ENCODE measurements around the gene ASRGL1. TPM values are rescaled to one million over a fixed set of nuclear protein-coding genes. Genes with fewer than 3 reads are reported as not detected.
"Not testable (repeated sequence)": the region's sequence is repeated elsewhere in the genome, so short reads cannot be mapped to it uniquely, and the experiment has no call there.

Gene ASRGL1
- total RNA-seq, 2 experiments from 2014 or later, result 11.5 to 12.4 TPM

GRCh38 chr11:62327541-62327940 is 9.7 kb upstream of the ASRGL1 start:
- H3K36me3 Mint-ChIP-seq (ENCODE audit: low read depth); DNase-seq; H3K4me1 Mint-ChIP-seq (ENCODE audit: low read depth); H3K4me3 Mint-ChIP-seq; H3K9me3 Mint-ChIP-seq (ENCODE audit: insufficient read depth); POLR2A ChIA-PET; H3K27ac Mint-ChIP-seq; ATAC-seq: not testable (repeated sequence)
- CTCF ChIA-PET, result interaction anchor here (1.0 kb wide), 1 partner anchor 85 kb away, joined by 3 read pairs; no protein-coding TSS in a partner anchor
- H3K27me3 Mint-ChIP-seq (ENCODE audit: low read depth), result peaks cover 15% of the 10 kb centered on the region

DNA sequence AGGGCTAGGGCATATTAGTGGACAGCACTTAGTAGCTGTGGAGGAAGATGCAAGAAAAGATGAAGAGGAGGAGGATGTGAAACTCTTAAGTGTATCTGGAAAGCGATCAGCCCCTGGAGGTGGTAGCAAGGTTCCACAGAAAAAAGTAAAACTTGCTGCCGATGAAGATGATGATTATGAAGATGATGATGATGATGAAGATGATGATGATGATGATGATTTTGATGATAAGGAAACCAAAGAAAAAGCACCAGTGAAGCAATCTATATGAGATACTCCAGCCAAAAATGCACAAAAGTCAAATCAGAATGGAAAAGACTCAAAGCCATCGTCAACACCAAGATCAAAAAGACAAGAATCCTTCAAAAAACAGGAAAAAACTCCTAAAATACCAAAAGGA is 6.0 kb upstream of the ASRGL1 start:
- H3K4me3 Mint-ChIP-seq; ATAC-seq; CTCF ChIA-PET; H3K27ac Mint-ChIP-seq; H3K9me3 Mint-ChIP-seq (ENCODE audit: insufficient read depth); POLR2A ChIA-PET; H3K4me1 Mint-ChIP-seq (ENCODE audit: low read depth); H3K36me3 Mint-ChIP-seq (ENCODE audit: low read depth); DNase-seq: not testable (repeated sequence)
- H3K27me3 Mint-ChIP-seq (ENCODE audit: low read depth), result peaks cover 26% of the 10 kb centered on the region

- Mint-ChIP-seq H3K36me3 (ENCODE audit: low read depth) (no peaks in the 10 kb centered on the region), H3K4me1 (ENCODE audit: low read depth) (peaks cover 12% of the 10 kb centered on the region), H3K4me3 (no peak overlapping the region), H3K27ac (no peak overlapping the region), H3K27me3 (ENCODE audit: low read depth) (peaks cover 32% of the 10 kb centered on the region), H3K9me3 (ENCODE audit: insufficient read depth) (no peaks in the 10 kb centered on the region)
- ChIA-PET POLR2A (no interaction called here), CTCF (interaction anchor here (1.4 kb wide), 1 partner anchor 23 kb away, joined by 3 read pairs; no protein-coding TSS in a partner anchor)
- DNase-seq, result no peak
- no peak for ATAC-seq
These were observed 3.5 kb upstream of the ASRGL1 start for GRCh38 chr11:62333768-62334167.

DNA sequence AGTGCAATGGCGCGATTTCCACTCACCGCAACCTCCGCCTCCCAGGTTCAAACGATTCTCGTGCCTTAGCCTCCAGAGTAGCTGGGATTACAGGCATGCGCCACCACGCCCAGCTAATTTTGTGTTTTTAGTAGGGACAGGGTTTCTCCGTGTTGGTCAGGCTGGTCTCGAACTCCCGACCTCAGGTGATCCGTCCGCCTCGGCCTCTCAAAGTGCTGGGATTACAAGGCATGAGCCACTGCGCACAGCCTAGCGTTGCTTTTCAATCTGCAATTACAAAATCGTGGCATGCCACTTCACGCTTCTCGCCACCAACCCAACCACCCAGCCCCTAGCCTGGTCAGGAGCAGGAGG is 322 bp upstream of the ASRGL1 start:
- Mint-ChIP-seq H3K27ac (peak overlapping the region; percentile 65), H3K27me3 (ENCODE audit: low read depth) (peaks cover 19% of the 10 kb centered on the region), H3K4me1 (ENCODE audit: low read depth) (peaks cover 12% of the 10 kb centered on the region), H3K4me3 (peak overlapping the region; percentile 84)
- not testable (repeated sequence) for H3K9me3 Mint-ChIP-seq (ENCODE audit: insufficient read depth); ATAC-seq; H3K36me3 Mint-ChIP-seq (ENCODE audit: low read depth); DNase-seq
- ChIA-PET CTCF (interaction anchor here (0.9 to 4.6 kb wide), 5 partner anchors 14 to 229 kb away, joined by 3 to 50 read pairs (median 4); no protein-coding TSS in a partner anchor), POLR2A (interaction anchor here (0.8 kb wide), 1 partner anchor 34 kb away, joined by 3 read pairs; no protein-coding TSS in a partner anchor)

DNA sequence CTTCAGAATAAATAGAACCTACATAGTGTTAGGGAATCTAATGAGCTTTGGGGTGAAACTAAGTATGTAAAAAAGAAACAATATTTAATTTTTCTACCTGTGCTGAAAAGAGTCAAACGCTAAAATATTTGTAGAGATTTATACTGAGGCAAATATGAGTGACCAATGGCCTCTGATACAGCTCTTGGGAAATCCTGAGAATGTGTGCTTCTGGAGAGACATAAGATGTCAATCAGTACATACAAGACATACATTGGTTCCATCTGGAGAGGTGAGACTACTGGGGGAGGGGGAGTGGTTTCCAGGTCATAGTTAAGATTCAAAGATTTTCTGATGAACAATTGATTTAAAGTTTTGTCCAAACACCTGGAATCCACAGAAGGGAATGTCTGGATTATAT is 970 bp downstream of the ASRGL1 start:
- no peaks in the 10 kb centered on the region for H3K36me3 Mint-ChIP-seq (ENCODE audit: low read depth)
- CTCF ChIA-PET, result interaction anchor here (0.8 to 4.6 kb wide), 11 partner anchors 9 to 468 kb away, joined by 3 to 50 read pairs (median 3); no protein-coding TSS in a partner anchor

GRCh38 chr11:62340269-62340901 is 3.1 kb downstream of the ASRGL1 start:
- H3K27me3 Mint-ChIP-seq (ENCODE audit: low read depth), result peaks cover 13% of the 10 kb centered on the region
- DNase-seq, result peak; percentile 72
- POLR2A ChIA-PET, result no interaction called here

More for the DNA sequence above, 970 bp downstream of the ASRGL1 start:
- H3K27ac Mint-ChIP-seq, result no peak overlapping the region
- H3K27me3 Mint-ChIP-seq (ENCODE audit: low read depth), result peaks cover 19% of the 10 kb centered on the region
- no peak for ATAC-seq
- no peak for DNase-seq
- H3K4me3 Mint-ChIP-seq, result peak overlapping the region; percentile 84
- POLR2A ChIA-PET, result interaction anchor here (0.7 kb wide), 1 partner anchor 34 kb away, joined by 3 read pairs; no protein-coding TSS in a partner anchor
- H3K4me1 Mint-ChIP-seq (ENCODE audit: low read depth), result peaks cover 12% of the 10 kb centered on the region
- H3K9me3 Mint-ChIP-seq (ENCODE audit: insufficient read depth), result no peaks in the 10 kb centered on the region

DNA sequence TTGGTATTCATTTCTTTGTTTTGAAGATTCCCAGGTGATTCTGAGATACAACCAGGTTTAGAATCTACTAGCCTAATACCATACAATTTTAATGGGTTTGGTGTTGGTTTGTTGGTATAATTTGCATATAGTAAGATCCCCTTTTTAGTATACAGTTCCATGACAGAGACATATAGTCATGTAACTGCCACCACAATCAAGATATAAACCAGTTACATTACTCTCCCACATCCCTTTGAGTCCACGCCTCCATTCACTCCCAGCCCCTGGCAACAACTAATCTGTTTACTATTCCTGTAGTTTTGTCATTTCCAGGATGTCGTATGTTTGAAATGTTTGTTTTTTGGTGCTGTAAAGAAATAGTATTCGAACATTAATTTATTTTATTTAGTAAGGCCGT is 4.3 kb downstream of the ASRGL1 start:
- POLR2A ChIA-PET, result no interaction called here
- ATAC-seq, result no peak
- H3K27me3 Mint-ChIP-seq (ENCODE audit: low read depth), result peaks cover 5% of the 10 kb centered on the region
- H3K9me3 Mint-ChIP-seq (ENCODE audit: insufficient read depth), result no peaks in the 10 kb centered on the region
- no peak overlapping the region for H3K4me3 Mint-ChIP-seq
- CTCF ChIA-PET, result interaction anchor here (1.2 to 4.6 kb wide), 6 partner anchors 9 to 38 kb away, joined by 3 to 50 read pairs (median 9); no protein-coding TSS in a partner anchor
- H3K36me3 Mint-ChIP-seq (ENCODE audit: low read depth), result peaks cover 4% of the 10 kb centered on the region
- no peak overlapping the region for H3K27ac Mint-ChIP-seq
- no peak for DNase-seq
- H3K4me1 Mint-ChIP-seq (ENCODE audit: low read depth), result peaks cover 12% of the 10 kb centered on the region

More at GRCh38 chr11:62340269-62340901, 3.1 kb downstream of the ASRGL1 start:
- Mint-ChIP-seq H3K36me3 (ENCODE audit: low read depth) (peaks cover 4% of the 10 kb centered on the region), H3K9me3 (ENCODE audit: insufficient read depth) (no peaks in the 10 kb centered on the region), H3K4me3 (no peak overlapping the region), H3K27ac (no peak overlapping the region), H3K4me1 (ENCODE audit: low read depth) (peaks cover 12% of the 10 kb centered on the region)
- peak; percentile 50 for ATAC-seq
- CTCF ChIA-PET, result interaction anchor here (0.9 to 4.6 kb wide), 15 partner anchors 10 to 84 kb away, joined by 3 to 50 read pairs (median 6); no protein-coding TSS in a partner anchor

GRCh38 chr11:62343646-62344190 is 6.5 kb downstream of the ASRGL1 start:
- H3K4me1 Mint-ChIP-seq (ENCODE audit: low read depth); DNase-seq; H3K27me3 Mint-ChIP-seq (ENCODE audit: low read depth); H3K4me3 Mint-ChIP-seq; H3K36me3 Mint-ChIP-seq (ENCODE audit: low read depth); POLR2A ChIA-PET; H3K9me3 Mint-ChIP-seq (ENCODE audit: insufficient read depth); ATAC-seq; H3K27ac Mint-ChIP-seq: not testable (repeated sequence)
- CTCF ChIA-PET, result interaction anchor here (1.2 kb wide), 1 partner anchor 34 kb away, joined by 5 read pairs; no protein-coding TSS in a partner anchor

- no peak overlapping the region for H3K27ac Mint-ChIP-seq
These were observed 7.0 kb downstream of the ASRGL1 start for GRCh38 chr11:62344210-62344609.

GRCh38 chr11:62345861-62346260 is 8.6 kb downstream of the ASRGL1 start:
- no peak overlapping the region for H3K27ac Mint-ChIP-seq
- CTCF ChIA-PET, result no interaction called here

More at GRCh38 chr11:62344210-62344609, 7.0 kb downstream of the ASRGL1 start:
- no peaks in the 10 kb centered on the region for H3K9me3 Mint-ChIP-seq (ENCODE audit: insufficient read depth)
- ChIA-PET POLR2A (no interaction called here), CTCF (no interaction called here)
- H3K4me1 Mint-ChIP-seq (ENCODE audit: low read depth), result no peaks in the 10 kb centered on the region
- DNase-seq (no peak), ATAC-seq (no peak)
- H3K36me3 Mint-ChIP-seq (ENCODE audit: low read depth), result peaks cover 4% of the 10 kb centered on the region
- H3K4me3 Mint-ChIP-seq, result no peak overlapping the region
- no peaks in the 10 kb centered on the region for H3K27me3 Mint-ChIP-seq (ENCODE audit: low read depth)

GRCh38 chr11:62352355-62353336 is 15.4 kb downstream of the ASRGL1 start:
- peaks cover 5% of the 10 kb centered on the region for H3K4me1 Mint-ChIP-seq (ENCODE audit: low read depth)
- DNase-seq, result no peak
- ChIA-PET CTCF (interaction anchor here (1.4 to 3.6 kb wide), 2 partner anchors 12 to 25 kb away, joined by 4 to 17 read pairs; no protein-coding TSS in a partner anchor), POLR2A (no interaction called here)
- no peaks in the 10 kb centered on the region for H3K9me3 Mint-ChIP-seq (ENCODE audit: insufficient read depth)
- H3K4me3 Mint-ChIP-seq, result no peak overlapping the region
- no peak for ATAC-seq
- H3K27me3 Mint-ChIP-seq (ENCODE audit: low read depth), result no peaks in the 10 kb centered on the region
- no peaks in the 10 kb centered on the region for H3K36me3 Mint-ChIP-seq (ENCODE audit: low read depth)
- H3K27ac Mint-ChIP-seq, result no peak overlapping the region

More at GRCh38 chr11:62345861-62346260, 8.6 kb downstream of the ASRGL1 start:
- no peak overlapping the region for H3K4me3 Mint-ChIP-seq
- no peaks in the 10 kb centered on the region for H3K9me3 Mint-ChIP-seq (ENCODE audit: insufficient read depth)
- DNase-seq (no peak), ATAC-seq (no peak)
- POLR2A ChIA-PET, result no interaction called here
- H3K4me1 Mint-ChIP-seq (ENCODE audit: low read depth), result no peaks in the 10 kb centered on the region
- peaks cover 4% of the 10 kb centered on the region for H3K36me3 Mint-ChIP-seq (ENCODE audit: low read depth)
- no peaks in the 10 kb centered on the region for H3K27me3 Mint-ChIP-seq (ENCODE audit: low read depth)
